Uterus (tissue), 2 donors: ENCODE results near the gene TCF12.

Source experiments
- POLR2A ChIP-seq, 2 donors: fragments of 450-650 bp; IDR thresholded peaks; one replicate each; pipeline ENCODE4 v1.6.1; 2016; ENCODE audit warnings: antibody characterized with exemption in 2 of 2, mild to moderate bottlenecking in 1 of 2, moderate library complexity in 1 of 2
- TF ChIP-seq, protein P1 (sequence below), 4 experiments: fragments of 200-600 bp in 2 of 4; fragments of 450-650 bp in 2 of 4; sonication (generic) in 2 of 4; IDR thresholded peaks; one replicate each; pipeline ENCODE4 v1.5.1; 2016 to 2019; ENCODE audit warnings: antibody characterized with exemption in 4 of 4, mild to moderate bottlenecking in 2 of 4, moderate library complexity in 1 of 4

DNA sequence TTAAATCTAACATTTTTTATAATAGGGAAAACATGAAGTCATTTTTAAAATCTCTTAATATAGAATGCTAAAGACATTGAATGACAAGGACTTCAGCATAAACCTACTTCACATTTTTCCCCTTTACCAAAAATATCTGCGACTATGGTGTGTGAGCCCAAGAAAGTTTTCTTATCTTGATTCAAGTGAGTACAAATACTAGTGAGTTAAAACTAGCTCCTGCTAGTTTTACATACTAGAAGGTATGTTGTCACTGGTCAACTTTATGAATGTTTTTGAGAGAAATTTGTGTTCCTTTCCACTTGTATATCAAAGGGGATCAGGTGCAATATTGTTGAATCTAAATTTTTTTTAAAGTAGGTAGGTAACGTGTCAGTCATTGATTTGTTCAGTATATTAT, 305.4 kb downstream of the TCF12 start:
- TF ChIP-seq, protein P1, sequence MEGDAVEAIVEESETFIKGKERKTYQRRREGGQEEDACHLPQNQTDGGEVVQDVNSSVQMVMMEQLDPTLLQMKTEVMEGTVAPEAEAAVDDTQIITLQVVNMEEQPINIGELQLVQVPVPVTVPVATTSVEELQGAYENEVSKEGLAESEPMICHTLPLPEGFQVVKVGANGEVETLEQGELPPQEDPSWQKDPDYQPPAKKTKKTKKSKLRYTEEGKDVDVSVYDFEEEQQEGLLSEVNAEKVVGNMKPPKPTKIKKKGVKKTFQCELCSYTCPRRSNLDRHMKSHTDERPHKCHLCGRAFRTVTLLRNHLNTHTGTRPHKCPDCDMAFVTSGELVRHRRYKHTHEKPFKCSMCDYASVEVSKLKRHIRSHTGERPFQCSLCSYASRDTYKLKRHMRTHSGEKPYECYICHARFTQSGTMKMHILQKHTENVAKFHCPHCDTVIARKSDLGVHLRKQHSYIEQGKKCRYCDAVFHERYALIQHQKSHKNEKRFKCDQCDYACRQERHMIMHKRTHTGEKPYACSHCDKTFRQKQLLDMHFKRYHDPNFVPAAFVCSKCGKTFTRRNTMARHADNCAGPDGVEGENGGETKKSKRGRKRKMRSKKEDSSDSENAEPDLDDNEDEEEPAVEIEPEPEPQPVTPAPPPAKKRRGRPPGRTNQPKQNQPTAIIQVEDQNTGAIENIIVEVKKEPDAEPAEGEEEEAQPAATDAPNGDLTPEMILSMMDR (IDR thresholded peaks at IDR 0.05): no peak
- TF ChIP-seq POLR2A (IDR thresholded peaks at IDR 0.05): no peak
